SK-N-SH (cell line): ENCODE data around the gene SH3RF1. TPM values are rescaled to one million over a fixed set of nuclear protein-coding genes. Genes with fewer than 3 reads are reported as not detected.

ENCODE experiments used
- CTCF ChIA-PET: fragments of 300-600, 350-600 bp; formaldehyde crosslinking; extraction: SDS; loops from one replicate; lab custom pipeline; 2021; lab: Yijun Ruan, JAX
- POLR2A ChIA-PET: fragments of 350-600 bp; sonication (Branson Sonifier 250); formaldehyde crosslinking; extraction: SDS; loops from one replicate; lab custom pipeline; 2020; ENCODE audit warnings: antibody characterized with exemption, inconsistent platforms; lab: Yijun Ruan, JAX
- DNase-seq: peaks from one replicate; pipeline ENCODE4 v3.0.0; 2012
- H2AFZ ChIP-seq: fragments of 200-600 bp; sonication (generic); 2 replicates; pipeline ENCODE4 v1.8.1; 2016; ENCODE audit warnings: antibody characterized with exemption, mild to moderate bottlenecking, low read depth
- H3F3A ChIP-seq: fragments of 200-600 bp; sonication (generic); replicated peaks from 2 replicates; pipeline ENCODE3; 2016; ENCODE audit warnings: antibody characterized with exemption, mild to moderate bottlenecking; ENCODE audit not compliant: insufficient read depth
- H3K27ac ChIP-seq, 2 experiments: fragments of 200-500 bp in 1 of 2; fragments of 200-600 bp in 1 of 2; sonication (Bioruptor generic) in 1 of 2; sonication (generic), shearing (Covaris generic) in 1 of 2; 2 replicates each; pipeline versions ENCODE4 v1.5.1 to v1.6.1; 2014 to 2016; ENCODE audit warnings: low read depth in 2 of 2, inconsistent platforms in 1 of 2, low read length in 1 of 2, mild to moderate bottlenecking in 1 of 2, mixed read lengths in 1 of 2
- H3K27me3 ChIP-seq: fragments of 200-600 bp; sonication (generic), shearing (Covaris generic); 2 replicates; pipeline ENCODE4 v1.6.1; 2016; ENCODE audit warnings: mixed run types; ENCODE audit not compliant: insufficient read depth
- H3K36me3 ChIP-seq, 2 experiments: fragments of 200-500 bp in 1 of 2; fragments of 200-600 bp in 1 of 2; sonication (Bioruptor generic) in 1 of 2; sonication (generic) in 1 of 2; replicated peaks in 1 of 2; 2 replicates each; pipeline versions ENCODE3 to v1.5.1; 2014 to 2016; ENCODE audit warnings: low read length in 1 of 2, mild to moderate bottlenecking in 1 of 2; ENCODE audit not compliant: insufficient read depth in 2 of 2, control insufficient read depth in 1 of 2
- H3K4me1 ChIP-seq, 2 experiments: fragments of 200-500 bp in 1 of 2; fragments of 200-600 bp in 1 of 2; sonication (Bioruptor generic) in 1 of 2; sonication (generic), shearing (Covaris generic) in 1 of 2; 2 replicates each; pipeline versions ENCODE4 v1.5.1 to v1.6.1; 2014 to 2016; ENCODE audit warnings: low read depth in 1 of 2, low read length in 1 of 2, mixed run types in 1 of 2; ENCODE audit not compliant: insufficient read depth in 2 of 2, control insufficient read depth in 1 of 2
- H3K4me2 ChIP-seq: fragments of 200-600 bp; sonication (generic), shearing (Covaris generic); 2 replicates; pipeline ENCODE4 v1.6.1; 2017; ENCODE audit warnings: mixed run types
- H3K4me3 ChIP-seq, 2 experiments: fragments of 200-500 bp in 1 of 2; fragments of 200-600 bp in 1 of 2; sonication (Bioruptor generic) in 1 of 2; sonication (generic), shearing (Covaris generic) in 1 of 2; 2 replicates each; pipeline versions ENCODE4 v1.5.1 to v1.8.1; 2014 to 2016; ENCODE audit warnings: low read depth in 2 of 2, inconsistent platforms in 1 of 2, low read length in 1 of 2, mild to moderate bottlenecking in 1 of 2, mixed read lengths in 1 of 2, moderate library complexity in 1 of 2
- H3K79me2 ChIP-seq: fragments of 200-600 bp; sonication (generic); 2 replicates; pipeline ENCODE4 v1.8.1; 2017; ENCODE audit warnings: mild to moderate bottlenecking; ENCODE audit not compliant: insufficient read depth
- H3K9ac ChIP-seq: fragments of 200-600 bp; sonication (generic); 2 replicates; pipeline ENCODE4 v1.6.1; 2017; ENCODE audit warnings: mixed run types
- H3K9me2 ChIP-seq: fragments of 200-600 bp; sonication (generic); 2 replicates; pipeline ENCODE4 v1.6.1; 2017; ENCODE audit warnings: mixed run types
- H3K9me3 ChIP-seq: fragments of 200-600 bp; sonication (generic); 2 replicates; pipeline ENCODE4 v1.6.1; 2017; ENCODE audit warnings: mixed run types, mild to moderate bottlenecking, moderate library complexity
- H4K20me1 ChIP-seq: fragments of 200-600 bp; sonication (generic); 2 replicates; pipeline ENCODE4 v1.6.1; 2017; ENCODE audit warnings: mild to moderate bottlenecking, mixed run types; ENCODE audit not compliant: insufficient read depth
- EP300 ChIP-seq, 2 experiments: IDR thresholded peaks; 2 replicates each; pipeline versions ENCODE4 v1.4.0 to v1.6.1; 2012; ENCODE audit warnings: borderline replicate concordance in 1 of 2, low read depth in 1 of 2, low read length in 1 of 2
- FOSL2 ChIP-seq: IDR thresholded peaks from 2 replicates; pipeline ENCODE4 v1.4.0; 2012; ENCODE audit warnings: low read depth, mild to moderate bottlenecking, moderate library complexity, borderline replicate concordance
- GATA2 ChIP-seq: sonication (generic); formaldehyde crosslinking; IDR thresholded peaks from 2 replicates; pipeline ENCODE4 v1.5.0; 2020; ENCODE audit warnings: mild to moderate bottlenecking, missing genetic modification reagents
- JUND ChIP-seq: IDR thresholded peaks from 2 replicates; pipeline ENCODE4 v1.4.0; 2012
- MEF2A ChIP-seq: IDR thresholded peaks from 2 replicates; pipeline ENCODE4 v1.4.0; 2012; ENCODE audit warnings: low read depth, borderline replicate concordance
- POLR2AphosphoS5 ChIP-seq: IDR thresholded peaks from 2 replicates; pipeline ENCODE4 v1.6.1; 2012; ENCODE audit warnings: low read depth, low read length
- RAD21 ChIP-seq: IDR thresholded peaks from 2 replicates; pipeline ENCODE4 v1.6.1; 2012; ENCODE audit warnings: mild to moderate bottlenecking, low read length
- RXRA ChIP-seq: IDR thresholded peaks from 2 replicates; pipeline ENCODE4 v1.4.0; 2012; ENCODE audit warnings: low read depth, mild to moderate bottlenecking, borderline replicate concordance
- SIN3A ChIP-seq: IDR thresholded peaks from 2 replicates; pipeline ENCODE4 v1.6.1; 2012; ENCODE audit warnings: low read depth, mild to moderate bottlenecking, low read length, moderate library complexity, borderline replicate concordance
- TAF1 ChIP-seq: IDR thresholded peaks from 2 replicates; pipeline ENCODE4 v1.6.1; 2012; ENCODE audit warnings: low read depth, mild to moderate bottlenecking, low read length, moderate library complexity, borderline replicate concordance
- TCF12 ChIP-seq: IDR thresholded peaks from 2 replicates; pipeline ENCODE4 v1.4.0; 2012
- TEAD4 ChIP-seq: IDR thresholded peaks from 2 replicates; pipeline ENCODE4 v1.4.0; 2012; ENCODE audit warnings: mild to moderate bottlenecking, borderline replicate concordance; ENCODE audit not compliant: insufficient read depth
- USF2 ChIP-seq: fragments of 150-350 bp; IDR thresholded peaks from 2 replicates; pipeline ENCODE4 v1.6.1; 2017; ENCODE audit warnings: antibody characterized with exemption, low read length, low read depth, borderline replicate concordance
- YY1 ChIP-seq: IDR thresholded peaks from 2 replicates; pipeline ENCODE4 v1.4.0; 2012; ENCODE audit warnings: low read depth, mild to moderate bottlenecking
- ZBTB33 ChIP-seq: IDR thresholded peaks from 2 replicates; pipeline ENCODE4 v1.4.0; 2012; ENCODE audit warnings: low read depth, borderline replicate concordance
- WGBS: methylation state at CpG from one replicate; pipeline ENCODE4 v1.1.6; 2017; ENCODE audit warnings: low lambda C conversion rate; 5-methylcytosine and 5-hydroxymethylcytosine counted together
- polyA plus RNA-seq, 3 experiments: library from polyadenylated mRNA; depleted of rRNA; stranded (reverse); fragments of >200 nt; gene quantifications; 2 replicates each; pipeline ENCODE4 v1.2.3, GENCODE V29; 2012
- TF ChIP-seq, protein P1 (sequence below): fragments of 200-600 bp; sonication (generic); IDR thresholded peaks from 2 replicates; pipeline ENCODE4 v1.6.1; 2017; ENCODE audit warnings: antibody characterized with exemption, mild to moderate bottlenecking, moderate library complexity
- TF ChIP-seq, protein P2 (sequence below): fragments of 150-350 bp; IDR thresholded peaks from 2 replicates; pipeline ENCODE4 v1.6.1; 2016; ENCODE audit warnings: mild to moderate bottlenecking, low read depth, low read length

SH3RF1 gene
- polyA plus RNA-seq, 1 of the 3 experiments (the other 2 are of a cell fraction) = 22.0 TPM

- 68% methylated on average over 2 of the region's 2 CpGs for WGBS
These were observed 36.8 kb upstream of the SH3RF1 start for GRCh38 chr4:169307576-169307975.

More at GRCh38 chr4:169307576-169307975, 36.8 kb upstream of the SH3RF1 start:
- POLR2A ChIA-PET = no interaction called here
- no peaks in the 10 kb centered on the region for H4K20me1 ChIP-seq
- CTCF ChIA-PET = no interaction called here
- H2AFZ ChIP-seq = no peak overlapping the region
- H3K79me2 ChIP-seq = no peaks in the 10 kb centered on the region
- no peak for DNase-seq
- H3K4me1 ChIP-seq = no peaks in the 10 kb centered on the region; a peak in 1 of 4 replicates
- H3K27me3 ChIP-seq = no peaks in the 10 kb centered on the region
- H3F3A ChIP-seq = no peaks in the 10 kb centered on the region
- no peaks in the 10 kb centered on the region for H3K36me3 ChIP-seq
- no peaks in the 10 kb centered on the region for H3K9me3 ChIP-seq
- no peak overlapping the region for H3K27ac ChIP-seq
- no peaks in the 10 kb centered on the region for H3K9me2 ChIP-seq
- H3K9ac ChIP-seq = no peak overlapping the region
- TF ChIP-seq ZBTB33 (no peak), USF2 (no peak), SIN3A (no peak), MEF2A (no peak), POLR2AphosphoS5 (no peak), JUND (no peak), GATA2 (CRISPR knock-in tag) (no peak), EP300 (IDR thresholded peaks at IDR 0.05; ENCODE audit: borderline replicate concordance in 1 of 2, low read depth in 1 of 2, low read length in 1 of 2) (no peak), TEAD4 (no peak), FOSL2 (no peak), TAF1 (no peak), RXRA (no peak), YY1 (no peak), TCF12 (no peak), RAD21 (no peak)
- TF ChIP-seq, protein P1, sequence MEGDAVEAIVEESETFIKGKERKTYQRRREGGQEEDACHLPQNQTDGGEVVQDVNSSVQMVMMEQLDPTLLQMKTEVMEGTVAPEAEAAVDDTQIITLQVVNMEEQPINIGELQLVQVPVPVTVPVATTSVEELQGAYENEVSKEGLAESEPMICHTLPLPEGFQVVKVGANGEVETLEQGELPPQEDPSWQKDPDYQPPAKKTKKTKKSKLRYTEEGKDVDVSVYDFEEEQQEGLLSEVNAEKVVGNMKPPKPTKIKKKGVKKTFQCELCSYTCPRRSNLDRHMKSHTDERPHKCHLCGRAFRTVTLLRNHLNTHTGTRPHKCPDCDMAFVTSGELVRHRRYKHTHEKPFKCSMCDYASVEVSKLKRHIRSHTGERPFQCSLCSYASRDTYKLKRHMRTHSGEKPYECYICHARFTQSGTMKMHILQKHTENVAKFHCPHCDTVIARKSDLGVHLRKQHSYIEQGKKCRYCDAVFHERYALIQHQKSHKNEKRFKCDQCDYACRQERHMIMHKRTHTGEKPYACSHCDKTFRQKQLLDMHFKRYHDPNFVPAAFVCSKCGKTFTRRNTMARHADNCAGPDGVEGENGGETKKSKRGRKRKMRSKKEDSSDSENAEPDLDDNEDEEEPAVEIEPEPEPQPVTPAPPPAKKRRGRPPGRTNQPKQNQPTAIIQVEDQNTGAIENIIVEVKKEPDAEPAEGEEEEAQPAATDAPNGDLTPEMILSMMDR = no peak
- TF ChIP-seq, protein P2, sequence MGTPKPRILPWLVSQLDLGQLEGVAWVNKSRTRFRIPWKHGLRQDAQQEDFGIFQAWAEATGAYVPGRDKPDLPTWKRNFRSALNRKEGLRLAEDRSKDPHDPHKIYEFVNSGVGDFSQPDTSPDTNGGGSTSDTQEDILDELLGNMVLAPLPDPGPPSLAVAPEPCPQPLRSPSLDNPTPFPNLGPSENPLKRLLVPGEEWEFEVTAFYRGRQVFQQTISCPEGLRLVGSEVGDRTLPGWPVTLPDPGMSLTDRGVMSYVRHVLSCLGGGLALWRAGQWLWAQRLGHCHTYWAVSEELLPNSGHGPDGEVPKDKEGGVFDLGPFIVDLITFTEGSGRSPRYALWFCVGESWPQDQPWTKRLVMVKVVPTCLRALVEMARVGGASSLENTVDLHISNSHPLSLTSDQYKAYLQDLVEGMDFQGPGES = no peak
- H3K4me2 ChIP-seq = no peak overlapping the region
- H3K4me3 ChIP-seq = no peak overlapping the region
